ENCODE results near the gene ARID3A. TPM values are rescaled to one million over a fixed set of nuclear protein-coding genes. Genes with fewer than 3 reads are reported as not detected.

ARID3A gene
- total and polyA plus RNA-seq, 2 of the 4 experiments (the other 2 are of a cell fraction), result 16.0 to 23.1 TPM

- H3K36me3 ChIP-seq (ENCODE audit: control insufficient read depth, insufficient read depth, low read length), result peaks cover 2% of the 10 kb centered on the region; the same call in 1 of the 2 replicates
- H3K23ac ChIP-seq (ENCODE audit: low read depth, low read length), result no peak overlapping the region
- H3K56ac ChIP-seq (ENCODE audit: extremely low read depth, insufficient read depth, low read length), result no peak overlapping the region
- no peak overlapping the region for H4K8ac ChIP-seq (ENCODE audit: low read depth in 2 of 2, low read length in 2 of 2)
- H3K79me1 ChIP-seq (ENCODE audit: low read depth in 1 of 2, low read length in 2 of 2), result peaks cover 4 to 51% of the 10 kb centered on the region in 2 experiments; a peak in 3 of 4 replicates
- peaks cover 43% of the 10 kb centered on the region for H4K20me1 ChIP-seq (ENCODE audit: insufficient read depth, low read length)
- H2BK5ac ChIP-seq (ENCODE audit: low read depth, low read length, poor library complexity, severe bottlenecking), result no peak overlapping the region
- H3K14ac ChIP-seq (replicated peaks; ENCODE audit: low read depth, low read length), result no peak overlapping the region
- no peaks in the 10 kb centered on the region for H3K27me3 ChIP-seq (ENCODE audit: control insufficient read depth, insufficient read depth, low read length)
- H2BK120ac ChIP-seq (ENCODE audit: low read depth, low read length), result no peak overlapping the region
- no peaks in the 10 kb centered on the region for H3K9me1 ChIP-seq (ENCODE audit: insufficient read depth, low read length)
- no peak overlapping the region for H2AK5ac ChIP-seq (ENCODE audit: low read depth, low read length)
- no peak for ATAC-seq (ENCODE audit: low read depth)
- H3K4me2 ChIP-seq (ENCODE audit: low read depth, low read length), result peak overlapping the region; percentile 40; the same call in 1 of the 2 replicates
- H2BK15ac ChIP-seq (ENCODE audit: low read depth, low read length), result no peak overlapping the region
- no peaks in the 10 kb centered on the region for H3K9me3 ChIP-seq (ENCODE audit: control insufficient read depth, insufficient read depth, low read length)
- no peak overlapping the region for H4K5ac ChIP-seq (ENCODE audit: low read depth, low read length)
- 63% methylated on average over 17 of the region's 54 CpGs; no CpG with 5 or more reads in 1 of the 2 experiments for WGBS, 2 experiments (ENCODE audit: extremely low coverage in 2 of 2, insufficient read length in 1 of 2)
- no peak overlapping the region for H3K4ac ChIP-seq (ENCODE audit: low read depth, low read length)
- H2AFZ ChIP-seq (replicated peaks; ENCODE audit: low read length, poor library complexity), result no peak overlapping the region
- H3K4me1 ChIP-seq (ENCODE audit: control insufficient read depth, insufficient read depth, low read length), result peaks cover 8% of the 10 kb centered on the region
- CTCF ChIA-PET, result no interaction called here
- peak overlapping the region; percentile 17; the same call in 1 of the 2 replicates for H3K4me3 ChIP-seq (ENCODE audit: insufficient read depth, low read depth, low read length)
- intact Hi-C loops (cut with micrococcal nuclease), result loop anchor here (5.0 kb wide), 2 partner anchors 44 to 249 kb away; partner anchors contain the start of gene RNF126
- BruUV-seq (replicated peaks), result no TSS peak
- in situ Hi-C loops (cut with MboI; ENCODE audit: low sequenced_read_pairs), result no loop called here
- H2BK20ac ChIP-seq (ENCODE audit: low read depth, low read length), result no peak overlapping the region
- POLR2A ChIA-PET (ENCODE audit: unreplicated experiment), result no interaction called here
- H3K9ac ChIP-seq (ENCODE audit: low read depth, low read length), result no peak overlapping the region
- H3K27ac ChIP-seq (ENCODE audit: insufficient read depth, low read length), result no peak overlapping the region
- no peak overlapping the region for H4K91ac ChIP-seq (ENCODE audit: insufficient read depth, low read depth, low read length)
- no peak for DNase-seq
- dilution Hi-C loops (cut with HindIII; ENCODE audit: low sequenced_read_pairs, unreplicated experiment), result no loop called here
- peak overlapping the region; percentile 65 for H2AK9ac ChIP-seq (replicated peaks; ENCODE audit: low read depth, low read length, poor library complexity)
- H3K18ac ChIP-seq (ENCODE audit: low read depth, low read length), result no peak overlapping the region
- TF ChIP-seq RCOR1 (IDR thresholded peaks at IDR 0.05; ENCODE audit: insufficient replicate concordance, low read length) (no peak), RAD21 (IDR thresholded peaks at IDR 0.05; ENCODE audit: low read length) (no peak), RFX5 (IDR thresholded peaks at IDR 0.05; ENCODE audit: low read depth, low read length) (no peak), SMC3 (IDR thresholded peaks at IDR 0.05; ENCODE audit: low read depth, low read length) (no peak), NFE2L2 (IDR thresholded peaks at IDR 0.05; ENCODE audit: low read depth, low read length) (no peak), BHLHE40 (IDR thresholded peaks at IDR 0.05; ENCODE audit: low read depth, low read length) (no peak), CEBPB (IDR thresholded peaks at IDR 0.05; ENCODE audit: low read depth, low read length) (no peak), MAZ (IDR thresholded peaks at IDR 0.05; ENCODE audit: borderline replicate concordance, low read depth, low read length) (no peak), MXI1 (IDR thresholded peaks at IDR 0.05; ENCODE audit: borderline replicate concordance, low read depth, low read length) (no peak), ELK1 (IDR thresholded peaks at IDR 0.05; ENCODE audit: borderline replicate concordance, low read depth, low read length) (no peak), FOS (IDR thresholded peaks at IDR 0.05; ENCODE audit: low read depth, low read length) (no peak), USF2 (IDR thresholded peaks at IDR 0.05; ENCODE audit: low read depth, low read length) (no peak), MAFK (IDR thresholded peaks at IDR 0.05; ENCODE audit: low read depth, low read length) (no peak), POLR2A (IDR thresholded peaks at IDR 0.05; ENCODE audit: low read depth, low read length) (no peak), CTCF (conservative IDR thresholded peaks at IDR 0.05; ENCODE audit: low read depth, low read length) (no peak)
Measured at GRCh38 chr19:911197-912033, 14.4 kb upstream of the ARID3A start.

Measured in IMR-90 (cell line).